Lower lobe of right lung (tissue), 2 donors: ENCODE results near the gene IL18R1. TPM values are rescaled to one million over a fixed set of nuclear protein-coding genes. Genes with fewer than 3 reads are reported as not detected.

ENCODE experiments used
- ATAC-seq, 2 donors: fragments of 200-7000 bp; cut with Tn5 transposase; one replicate each; pipeline ENCODE4 v1.9.1; 2020 to 2022; ENCODE audit warnings: mild to moderate bottlenecking in 2 of 2, moderate library complexity in 2 of 2
- DNase-seq: peaks from one replicate; pipeline ENCODE4 v3.0.0-alpha.2; 2020
- H3K27ac ChIP-seq: fragments of 200-600 bp; one replicate; pipeline ENCODE4 v1.8.0; 2022
- H3K27me3 ChIP-seq: fragments of 200-600 bp; one replicate; pipeline ENCODE4 v1.8.0; 2022; ENCODE audit warnings: low read depth
- H3K36me3 ChIP-seq: fragments of 200-600 bp; one replicate; pipeline ENCODE4 v1.8.0; 2022; ENCODE audit warnings: mild to moderate bottlenecking
- H3K4me1 ChIP-seq: fragments of 200-600 bp; one replicate; pipeline ENCODE4 v1.8.0; 2022
- H3K4me3 ChIP-seq: fragments of 200-600 bp; one replicate; pipeline ENCODE4 v1.8.0; 2022; ENCODE audit warnings: mild to moderate bottlenecking
- H3K9me3 ChIP-seq: fragments of 200-600 bp; one replicate; pipeline ENCODE4 v1.8.0; 2022
- intact Hi-C: fragments of 100-400 bp; cut with DNase I; formaldehyde crosslinking; loops from one replicate; pipeline ENCODE4 v1.11.0; 2022
- total RNA-seq: library from RNA; stranded (reverse); fragmentation: NEBNext Ultra II Directional; extraction: Animal tissue kit (Norgen Biotek cat#: 25700); gene quantifications from one replicate; pipeline ENCODE4 v1.2.1, GENCODE V29; 2021
- TF ChIP-seq, protein P1 (sequence below): fragments of 200-600 bp; IDR thresholded peaks from one replicate; pipeline ENCODE4 v1.8.0; 2022; ENCODE audit warnings: antibody characterized with exemption, mild to moderate bottlenecking
- donor health status: DM: no; HTN: yes; CAD: no; lungs with severe emphysema.

IL18R1 gene
- total RNA-seq, 1 donor from 2014 or later, result 27.5 TPM

DNA sequence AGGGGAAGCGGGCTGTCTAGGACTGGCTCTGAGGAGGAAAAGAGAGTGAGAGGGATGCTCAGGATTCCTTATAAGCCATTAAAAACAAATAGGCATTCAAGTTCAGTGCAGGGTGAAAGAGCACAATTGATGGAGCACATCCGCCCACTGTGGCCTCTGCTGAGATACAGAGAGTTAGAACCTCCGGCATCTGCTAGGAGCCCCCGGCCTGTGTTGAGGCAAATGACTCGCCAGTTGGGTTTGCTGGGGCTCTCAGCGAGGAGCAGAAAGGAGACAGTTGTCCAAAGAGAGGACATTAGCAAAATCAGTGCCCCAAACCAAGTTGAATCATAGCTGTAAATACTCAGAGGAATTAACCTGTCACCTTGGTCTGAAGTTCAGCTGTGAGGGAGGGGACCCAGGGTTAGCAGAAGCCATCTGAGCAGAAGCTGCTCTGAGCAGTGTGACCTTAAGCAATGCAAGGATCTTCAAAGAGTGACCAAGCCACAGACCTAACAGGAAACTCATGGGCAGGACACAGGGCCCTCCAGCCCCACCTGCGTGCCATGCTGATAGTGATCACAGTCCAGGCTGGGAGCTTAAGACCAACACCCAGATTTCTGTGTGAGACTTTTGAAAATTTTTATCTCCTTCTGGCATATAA is 44.0 kb downstream of the IL18R1 start:
- TF ChIP-seq, protein P1, sequence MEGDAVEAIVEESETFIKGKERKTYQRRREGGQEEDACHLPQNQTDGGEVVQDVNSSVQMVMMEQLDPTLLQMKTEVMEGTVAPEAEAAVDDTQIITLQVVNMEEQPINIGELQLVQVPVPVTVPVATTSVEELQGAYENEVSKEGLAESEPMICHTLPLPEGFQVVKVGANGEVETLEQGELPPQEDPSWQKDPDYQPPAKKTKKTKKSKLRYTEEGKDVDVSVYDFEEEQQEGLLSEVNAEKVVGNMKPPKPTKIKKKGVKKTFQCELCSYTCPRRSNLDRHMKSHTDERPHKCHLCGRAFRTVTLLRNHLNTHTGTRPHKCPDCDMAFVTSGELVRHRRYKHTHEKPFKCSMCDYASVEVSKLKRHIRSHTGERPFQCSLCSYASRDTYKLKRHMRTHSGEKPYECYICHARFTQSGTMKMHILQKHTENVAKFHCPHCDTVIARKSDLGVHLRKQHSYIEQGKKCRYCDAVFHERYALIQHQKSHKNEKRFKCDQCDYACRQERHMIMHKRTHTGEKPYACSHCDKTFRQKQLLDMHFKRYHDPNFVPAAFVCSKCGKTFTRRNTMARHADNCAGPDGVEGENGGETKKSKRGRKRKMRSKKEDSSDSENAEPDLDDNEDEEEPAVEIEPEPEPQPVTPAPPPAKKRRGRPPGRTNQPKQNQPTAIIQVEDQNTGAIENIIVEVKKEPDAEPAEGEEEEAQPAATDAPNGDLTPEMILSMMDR, result no peak
- Histone ChIP-seq H3K4me3 (no peak overlapping the region), H3K27ac (no peak overlapping the region), H3K9me3 (no peaks in the 10 kb centered on the region), H3K4me1 (no peaks in the 10 kb centered on the region), H3K27me3 (no peaks in the 10 kb centered on the region), H3K36me3 (no peaks in the 10 kb centered on the region)
- no peak for ATAC-seq
- intact Hi-C loops, result no loop called here
- no peak for DNase-seq

DNA sequence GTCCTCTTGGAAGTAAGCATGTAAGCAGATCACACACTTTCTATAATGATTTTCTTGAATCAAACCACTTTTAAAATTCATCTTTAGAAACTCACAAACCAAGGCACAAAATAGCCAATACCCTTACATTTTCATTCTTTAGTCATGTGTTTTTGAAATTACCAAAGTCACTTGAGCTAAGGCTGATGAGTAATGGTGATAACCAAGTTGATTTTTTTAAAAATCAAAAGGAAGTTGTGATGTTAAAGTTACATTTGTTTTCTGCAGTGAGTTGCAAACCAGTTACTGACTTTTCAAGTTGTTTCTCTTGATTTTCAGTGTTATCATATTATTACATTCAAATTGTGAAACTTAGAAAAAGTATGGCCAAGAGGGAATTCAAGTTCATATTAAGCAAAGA is 45.9 kb downstream of the IL18R1 start:
- DNase-seq, result no peak
- ATAC-seq, result no peak
- intact Hi-C loops, result no loop called here
- Histone ChIP-seq H3K27ac (no peak overlapping the region), H3K4me3 (no peak overlapping the region), H3K36me3 (no peaks in the 10 kb centered on the region), H3K9me3 (no peaks in the 10 kb centered on the region), H3K27me3 (no peaks in the 10 kb centered on the region), H3K4me1 (no peaks in the 10 kb centered on the region)
- TF ChIP-seq, protein P1, result no peak

- no peaks in the 10 kb centered on the region for H3K36me3 ChIP-seq
- DNase-seq, result no peak
- no peaks in the 10 kb centered on the region for H3K4me1 ChIP-seq
- H3K27ac ChIP-seq, result no peak overlapping the region
- H3K4me3 ChIP-seq, result no peak overlapping the region
- TF ChIP-seq, protein P1, result no peak
- no peaks in the 10 kb centered on the region for H3K9me3 ChIP-seq
- intact Hi-C loops, result no loop called here
- no peaks in the 10 kb centered on the region for H3K27me3 ChIP-seq
- ATAC-seq, result no peak
Observed at GRCh38 chr2:102401865-102402264, 46.3 kb downstream of the IL18R1 start.

DNA sequence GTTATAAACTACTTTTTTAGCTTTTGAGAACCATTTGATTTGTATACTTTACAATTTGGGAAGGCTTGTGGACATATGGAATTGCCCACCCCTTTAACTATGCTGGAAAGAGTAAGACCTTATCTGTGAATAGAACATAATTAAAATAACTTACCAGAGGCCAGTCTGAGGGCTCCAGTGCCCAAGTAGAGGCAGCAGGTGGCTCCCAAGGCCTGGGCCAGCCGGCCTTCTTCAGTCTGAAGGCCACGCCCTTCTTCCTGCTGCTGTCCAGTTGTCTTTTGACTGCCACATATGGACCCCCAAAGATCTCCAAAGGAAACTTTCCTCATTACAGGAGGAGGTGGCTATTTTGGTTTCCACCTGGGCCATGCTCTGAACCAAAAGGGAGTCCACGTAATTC is 55.4 kb downstream of the IL18R1 start:
- ATAC-seq, result no peak

GRCh38 chr2:102412199-102412598 is 56.6 kb downstream of the IL18R1 start:
- ATAC-seq (no peak), DNase-seq (no peak)
- TF ChIP-seq, protein P1, result no peak
- no peaks in the 10 kb centered on the region for H3K36me3 ChIP-seq
- H3K4me1 ChIP-seq, result no peaks in the 10 kb centered on the region
- no peaks in the 10 kb centered on the region for H3K9me3 ChIP-seq
- no peaks in the 10 kb centered on the region for H3K27me3 ChIP-seq
- H3K27ac ChIP-seq, result no peak overlapping the region
- H3K4me3 ChIP-seq, result no peak overlapping the region
- intact Hi-C loops, result no loop called here

More for the DNA sequence above, 55.4 kb downstream of the IL18R1 start:
- Histone ChIP-seq H3K27ac (no peak overlapping the region), H3K4me3 (no peak overlapping the region), H3K36me3 (no peaks in the 10 kb centered on the region), H3K9me3 (no peaks in the 10 kb centered on the region), H3K27me3 (no peaks in the 10 kb centered on the region), H3K4me1 (no peaks in the 10 kb centered on the region)
- intact Hi-C loops, result no loop called here
- TF ChIP-seq, protein P1, result no peak
- no peak for DNase-seq
